ENCODE results near the gene USP31. TPM values are rescaled to one million over a fixed set of nuclear protein-coding genes. Genes with fewer than 3 reads are reported as not detected.

USP31 gene
- total RNA-seq, 1 experiment from 2014 or later, result 6.1 TPM

DNA sequence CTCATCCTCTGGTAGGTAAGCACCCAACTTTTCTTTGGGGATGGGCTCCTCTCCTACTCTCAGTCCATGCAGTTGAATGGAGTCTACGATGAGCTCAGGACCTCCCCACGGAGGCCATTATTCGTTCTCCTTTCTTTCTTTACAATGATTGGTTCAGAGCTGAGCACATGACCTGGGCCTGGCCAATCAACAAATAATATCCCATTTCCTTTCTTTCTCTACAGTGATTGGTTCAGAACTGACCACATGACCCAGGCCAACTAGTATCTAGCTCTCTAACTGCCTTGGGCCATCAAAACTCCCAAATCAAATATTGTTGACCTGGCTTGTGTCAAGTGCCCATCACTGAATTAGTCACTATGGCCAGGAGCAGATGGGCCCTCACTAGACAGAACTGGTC is 129.2 kb downstream of the USP31 start:
- DNase-seq (ENCODE audit: low read depth), result peak; percentile 54

DNA sequence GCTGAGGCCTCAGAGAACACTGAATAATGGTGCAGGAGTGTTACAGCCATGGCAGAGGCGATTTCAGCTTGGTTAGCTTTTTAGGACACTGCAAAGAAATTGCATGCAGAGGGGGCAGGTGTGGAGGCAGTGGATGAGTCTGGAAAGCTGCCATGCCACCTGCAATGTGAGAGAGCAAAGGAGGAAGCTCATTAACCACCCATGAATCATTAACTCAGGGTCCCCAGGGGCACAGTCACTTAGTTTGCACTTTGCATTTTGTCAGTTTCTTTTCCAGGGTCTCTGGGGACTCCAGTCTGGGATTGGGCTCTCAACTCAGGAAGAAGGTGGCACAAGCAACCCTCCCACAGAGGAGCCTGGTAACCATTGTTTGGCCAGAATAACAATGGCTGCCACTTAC is 132.9 kb downstream of the USP31 start:
- no peak for DNase-seq (ENCODE audit: low read depth)

DNA sequence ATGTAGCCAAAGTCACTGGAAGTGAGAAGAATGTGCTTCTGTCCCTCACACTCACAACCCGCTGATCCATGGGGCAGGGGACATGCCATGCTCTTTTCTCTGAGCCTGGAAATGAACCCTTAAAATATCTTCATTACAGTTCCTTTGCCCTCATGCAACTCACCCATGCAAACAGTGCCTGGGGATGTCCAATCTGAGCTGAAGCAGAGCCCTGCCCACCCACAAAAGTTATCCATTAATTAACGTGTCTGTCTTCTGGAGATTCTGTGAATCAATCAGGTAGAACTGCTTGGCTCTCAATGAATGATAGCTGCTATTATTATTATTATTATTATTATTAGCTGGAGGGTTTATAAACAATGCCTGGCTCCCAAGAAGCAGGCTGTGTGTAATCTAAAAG is 133.7 kb downstream of the USP31 start:
- DNase-seq (ENCODE audit: low read depth), result no peak

DNA sequence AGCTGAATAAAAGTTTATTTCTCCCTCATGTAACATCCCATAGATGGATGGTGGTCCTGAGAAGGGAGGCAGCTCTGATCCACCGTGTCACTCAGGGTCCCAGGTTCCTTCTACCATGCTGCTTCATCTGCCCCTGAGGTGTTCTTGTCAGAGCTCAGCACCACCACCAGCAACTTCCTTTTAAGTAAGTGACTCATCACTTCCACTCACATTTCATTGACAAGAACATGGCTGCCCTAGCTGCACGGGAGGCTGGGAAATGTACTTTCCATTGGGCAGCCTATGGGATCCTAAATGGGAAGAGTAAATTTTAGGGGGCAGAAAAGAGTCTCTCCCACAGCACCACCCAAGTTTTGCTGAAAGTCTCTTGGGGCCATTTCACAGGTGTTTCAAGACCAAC is 134.7 kb downstream of the USP31 start:
- DNase-seq (ENCODE audit: low read depth), result peak; percentile 12

Other genes starting within 250 kb of the USP31 start
- gene SCNN1G, start 33.3 kb upstream of the USP31 start, total RNA-seq (2014; rRNA removed; shearing (Covaris generic)), result not detected in 2 replicates
- gene SCNN1B, start 152.8 kb upstream of the USP31 start, total RNA-seq (2014; rRNA removed; shearing (Covaris generic)), result not detected in 2 replicates

Measured in HT1080 (cell line).